Activated CD4-positive, alpha-beta T cell treated with anti-CD3 and anti-CD28 coated beads, Interleukin-10, Interleukin-2, amounts not matched to agents 100 ng/mL and 50 ng/mL, durations not matched to agents 16 hours and 8 hours (primary cell): ENCODE data around the gene KLHL1.

Experiments
- DNase-seq: peaks from one replicate; pipeline ENCODE4 v3.0.0-alpha.2; 2020

The KLHL1 gene

DNA sequence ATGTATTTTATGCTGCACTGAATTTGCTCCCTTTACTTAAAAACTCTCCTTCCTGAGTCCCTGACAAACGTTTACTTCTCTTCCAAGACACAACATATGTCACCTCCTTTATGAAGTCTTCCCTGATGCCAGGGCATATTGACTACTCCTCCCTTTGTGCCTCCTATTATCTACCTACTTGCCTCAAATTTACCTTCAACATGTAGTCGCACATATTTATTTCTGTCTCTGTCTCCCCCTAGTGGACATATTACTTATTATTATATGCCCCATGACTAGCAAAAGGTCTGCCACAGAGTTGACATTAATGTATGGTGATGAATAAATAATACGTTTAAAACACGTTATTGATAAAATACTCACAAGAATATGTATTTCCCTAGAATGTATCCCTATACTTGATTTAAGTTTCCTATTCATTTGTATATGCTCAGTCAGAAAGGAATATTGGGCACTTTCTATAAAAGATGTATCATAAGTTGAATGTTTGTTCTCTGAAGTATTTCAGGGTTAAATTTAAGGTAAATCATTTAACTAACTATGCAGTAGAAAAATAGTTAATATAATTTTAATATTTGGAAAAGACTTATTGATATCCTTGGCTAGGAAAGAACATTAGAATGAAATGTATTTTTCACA, 250.9 kb downstream of the KLHL1 start:
- peak; percentile 50 for DNase-seq

GRCh38 chr13:69856331-69856730, 251.9 kb downstream of the KLHL1 start:
- DNase-seq, result no peak

GRCh38 chr13:69828527-69828926, 279.7 kb downstream of the KLHL1 start:
- no peak for DNase-seq

GRCh38 chr13:69820180-69820579, 288.1 kb downstream of the KLHL1 start:
- no peak for DNase-seq

- DNase-seq, result no peak
These were observed 290.9 kb downstream of the KLHL1 start for GRCh38 chr13:69817333-69817869.

GRCh38 chr13:69809152-69809551, 299.1 kb downstream of the KLHL1 start:
- DNase-seq, result no peak

- no peak for DNase-seq
These were observed 312.0 kb downstream of the KLHL1 start for GRCh38 chr13:69796256-69796655.

GRCh38 chr13:69793783-69794453, 314.3 kb downstream of the KLHL1 start:
- no peak for DNase-seq

GRCh38 chr13:69776937-69777336, 331.3 kb downstream of the KLHL1 start:
- no peak for DNase-seq

DNA sequence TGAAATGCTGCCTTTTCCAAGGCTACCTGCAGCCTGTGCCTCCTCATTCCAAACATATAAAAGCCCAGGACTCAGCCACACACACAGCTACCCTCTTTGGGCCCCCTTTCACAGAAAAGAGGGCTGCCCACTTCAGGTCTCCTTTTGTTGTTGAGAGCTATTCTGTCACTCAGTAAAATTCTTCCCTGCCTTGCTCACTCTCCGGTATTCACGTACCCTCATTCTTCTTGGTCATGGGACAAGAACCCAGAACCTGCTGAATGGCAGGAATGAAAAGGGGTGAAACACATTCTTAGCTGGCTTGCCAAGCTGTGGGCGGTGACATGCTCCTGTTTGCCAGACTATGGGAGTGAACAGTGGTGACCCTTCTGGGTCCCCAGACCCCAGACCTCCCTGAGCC, 338.6 kb downstream of the KLHL1 start:
- no peak for DNase-seq

- no peak for DNase-seq
These were observed 346.7 kb downstream of the KLHL1 start for GRCh38 chr13:69761581-69761980.

- DNase-seq, result no peak
These were observed 353.2 kb downstream of the KLHL1 start for GRCh38 chr13:69755101-69755500.

DNA sequence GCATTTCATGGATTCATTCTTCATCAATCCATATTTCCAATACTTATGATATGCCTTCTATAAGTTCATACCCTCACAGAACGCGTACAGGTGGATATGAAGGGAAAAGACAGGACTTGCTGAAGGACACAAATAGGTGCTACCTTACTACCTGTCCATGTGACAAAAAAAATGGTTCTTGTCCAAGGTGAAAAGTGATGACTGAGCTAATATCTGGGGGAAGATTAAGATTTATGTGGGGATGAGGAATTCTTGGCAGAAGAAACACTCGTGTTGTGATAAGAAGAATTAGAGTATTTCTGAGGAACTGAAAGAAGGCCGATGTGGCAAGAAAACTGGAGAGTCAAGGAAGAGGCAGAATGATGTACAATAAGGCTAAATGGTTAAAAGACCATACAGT, 357.0 kb downstream of the KLHL1 start:
- DNase-seq, result no peak

GRCh38 chr13:69737129-69737935, 370.9 kb downstream of the KLHL1 start:
- DNase-seq, result no peak

- DNase-seq, result no peak
These were observed 386.6 kb downstream of the KLHL1 start for GRCh38 chr13:69721631-69722030.

- no peak for DNase-seq
These were observed 387.8 kb downstream of the KLHL1 start for GRCh38 chr13:69720278-69720983.

DNA sequence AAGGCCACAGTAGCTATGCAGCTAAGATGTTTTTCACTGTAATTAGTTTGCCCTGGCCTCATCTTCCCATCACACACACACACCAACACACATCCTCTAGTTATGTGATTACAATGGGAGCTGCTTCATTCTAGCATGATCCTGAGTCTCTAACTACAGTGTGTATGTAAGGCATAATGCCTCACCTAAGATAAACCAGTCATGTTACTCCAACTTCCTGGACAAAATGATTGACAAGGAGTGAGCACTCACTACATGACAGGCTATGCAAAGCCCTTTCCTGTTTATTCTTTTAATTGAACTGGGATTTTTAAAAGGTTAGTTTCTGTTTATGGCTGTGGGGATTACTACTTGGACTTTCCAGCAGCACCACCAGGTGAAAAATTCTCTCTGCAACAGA, 401.4 kb downstream of the KLHL1 start:
- DNase-seq, result no peak

DNA sequence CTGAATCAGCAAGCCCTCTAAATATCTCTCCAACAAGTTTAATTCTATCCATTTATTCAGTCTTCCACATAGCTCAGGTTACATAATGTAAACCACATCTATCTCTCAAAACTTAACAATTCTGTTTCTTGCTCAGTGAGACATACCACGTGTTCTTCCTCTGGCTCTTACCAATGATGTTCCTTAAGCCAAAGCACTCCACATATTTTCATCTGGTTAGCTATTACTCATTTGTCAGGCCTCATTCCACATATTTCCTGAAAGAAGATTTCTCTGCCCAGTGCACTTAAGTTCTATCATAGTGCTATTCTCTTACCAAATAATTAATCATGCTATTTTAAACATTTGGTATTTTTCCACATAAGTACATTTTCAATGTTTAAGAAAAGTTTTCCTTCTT, 403.9 kb downstream of the KLHL1 start:
- DNase-seq, result no peak

- no peak for DNase-seq
These were observed 417.3 kb downstream of the KLHL1 start for GRCh38 chr13:69690999-69691398.

DNA sequence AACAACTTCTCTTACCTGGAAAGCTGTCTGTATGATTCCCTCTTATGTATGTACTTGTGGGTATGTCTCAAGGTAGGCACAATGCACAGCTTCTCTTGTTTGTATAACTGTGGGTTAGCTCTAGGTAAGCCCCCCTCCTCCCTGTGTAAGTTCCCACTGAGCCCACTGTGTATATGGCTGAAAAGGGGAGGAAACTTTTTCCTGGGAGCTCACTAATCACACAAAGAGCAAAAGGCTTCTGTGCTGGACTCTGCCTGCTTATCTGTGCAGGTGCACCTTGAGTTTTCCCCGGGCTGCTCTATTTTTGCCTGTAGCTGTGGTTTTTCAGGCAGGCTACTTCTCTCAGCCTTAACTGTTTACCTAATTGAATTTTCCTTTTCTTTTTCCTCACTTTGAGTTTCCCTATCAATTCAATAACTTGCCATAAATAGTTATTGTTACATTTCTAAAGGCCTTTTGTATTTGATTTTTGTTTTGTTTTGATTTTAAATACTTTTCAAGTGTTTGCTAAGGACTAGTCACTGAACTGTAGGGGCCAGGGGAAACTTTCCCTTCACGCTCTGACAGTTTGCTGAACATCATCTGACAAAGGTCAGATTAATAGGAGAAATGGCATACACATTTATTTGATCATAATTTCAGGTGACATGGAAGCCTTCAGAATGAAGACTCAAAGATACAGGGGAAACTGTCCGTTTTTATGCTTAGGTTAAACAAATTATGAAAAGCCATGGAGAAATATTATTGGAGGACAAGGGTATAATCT, 424.1 kb downstream of the KLHL1 start:
- no peak for DNase-seq

DNA sequence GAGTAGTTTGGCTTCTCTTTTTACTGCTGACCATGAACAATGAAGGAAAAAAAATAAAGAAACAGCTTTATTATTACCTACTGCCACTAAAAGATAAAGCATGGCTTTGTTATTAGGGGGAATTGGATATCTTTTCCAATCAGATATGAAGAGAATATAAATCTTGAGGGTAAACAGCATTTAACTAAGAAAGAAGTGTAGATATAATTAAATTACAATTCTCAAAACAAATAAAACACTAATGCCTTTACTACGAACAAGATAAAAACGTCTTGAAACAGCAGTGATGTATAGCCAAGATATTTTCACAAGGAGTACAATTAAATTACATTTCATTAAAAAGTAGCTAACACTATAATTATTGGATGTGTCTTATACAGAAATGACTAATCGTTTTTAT, 426.5 kb downstream of the KLHL1 start:
- DNase-seq, result no peak

DNA sequence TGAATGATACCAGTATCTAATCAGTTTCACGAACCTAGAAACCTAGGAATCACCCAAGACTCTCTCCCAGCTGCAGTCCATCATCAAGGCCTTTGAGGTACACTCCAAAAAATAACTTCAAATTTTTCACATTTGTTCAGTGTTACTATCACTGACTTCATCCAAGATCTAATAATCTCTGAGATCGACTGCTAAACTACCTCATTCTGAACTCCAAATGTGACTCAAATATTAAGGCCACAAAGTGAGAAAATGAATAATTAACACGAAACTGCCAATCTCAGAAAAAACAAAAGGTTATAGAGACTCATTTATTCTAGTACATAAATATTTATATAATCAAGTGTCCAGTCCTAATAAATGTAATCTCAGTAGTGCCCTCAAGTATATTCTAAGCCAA, 430.9 kb downstream of the KLHL1 start:
- DNase-seq, result no peak
